ENCODE results near the gene NKAIN2.

GRCh38 chr6:123909989-123910388 lies 106.3 kb downstream of the NKAIN2 start:
- TF ChIP-seq CTCF (IDR thresholded peaks at IDR 0.05 in 4 of 5, conservative IDR thresholded peaks at IDR 0.05 in 1 of 5) (no peak), POLR2A (IDR thresholded peaks at IDR 0.05) (no peak)
